Esophagus mucosa (tissue), 1 donor: ENCODE results near the gene NDUFB2. TPM values are rescaled to one million over a fixed set of nuclear protein-coding genes. Genes with fewer than 3 reads are reported as not detected.
A peak's percentile ranks its signal among the peaks of the same experiment; 100 is the strongest.
"Not testable (repeated sequence)": the region's sequence is repeated elsewhere in the genome, so short reads cannot be mapped to it uniquely, and the experiment has no call there.

Source experiments
- ATAC-seq: fragments of 200-7000 bp; cut with Tn5 transposase; one replicate; pipeline ENCODE4 v1.9.1; 2020
- total RNA-seq: library from RNA; stranded (reverse); gene quantifications from one replicate; pipeline ENCODE4 v1.2.4, GENCODE V29; 2023
- donor health status: DM: yes; HTN: yes; CAD: no.

The NDUFB2 gene
- total RNA-seq, 1 donor from 2014 or later = 181 TPM

- peak; percentile 65 for ATAC-seq
These were observed 24.0 kb upstream of the NDUFB2 start, which contains the start of gene ADCK2 for GRCh38 chr7:140672382-140673062. ADCK2 (plus strand) TSS chr7:140672945; CDS start chr7:140673331, 386 bp downstream.

GRCh38 chr7:140673063-140673773 lies 23.3 kb upstream of the NDUFB2 start:
- ATAC-seq = peak; percentile 63

GRCh38 chr7:140673774-140674155 lies 22.7 kb upstream of the NDUFB2 start:
- ATAC-seq = peak; percentile 7

- ATAC-seq = peak; percentile 5
These were observed 22.1 kb upstream of the NDUFB2 start for GRCh38 chr7:140674356-140674800.

- ATAC-seq = no peak
These were observed 21.4 kb upstream of the NDUFB2 start for GRCh38 chr7:140674899-140675701.

GRCh38 chr7:140675726-140676125 lies 20.8 kb upstream of the NDUFB2 start:
- ATAC-seq = no peak

GRCh38 chr7:140676306-140676705 lies 20.2 kb upstream of the NDUFB2 start:
- ATAC-seq = no peak

GRCh38 chr7:140676956-140677355 lies 19.6 kb upstream of the NDUFB2 start:
- not testable (repeated sequence) for ATAC-seq

GRCh38 chr7:140677496-140677895 lies 19.0 kb upstream of the NDUFB2 start:
- no peak for ATAC-seq

- ATAC-seq = no peak
These were observed 18.3 kb upstream of the NDUFB2 start for GRCh38 chr7:140678081-140678815.

- ATAC-seq = no peak
These were observed 17.7 kb upstream of the NDUFB2 start for GRCh38 chr7:140678816-140679130.

- ATAC-seq = no peak
These were observed 17.3 kb upstream of the NDUFB2 start for GRCh38 chr7:140679186-140679585.

GRCh38 chr7:140680886-140681285 lies 15.6 kb upstream of the NDUFB2 start:
- no peak for ATAC-seq

- no peak for ATAC-seq
These were observed 14.7 kb upstream of the NDUFB2 start for GRCh38 chr7:140681766-140682165.

GRCh38 chr7:140683657-140684056 lies 12.9 kb upstream of the NDUFB2 start:
- ATAC-seq = no peak

GRCh38 chr7:140684066-140684950 lies 12.2 kb upstream of the NDUFB2 start:
- ATAC-seq = peak; percentile 25

GRCh38 chr7:140685407-140686087 lies 11.0 kb upstream of the NDUFB2 start:
- ATAC-seq = no peak

GRCh38 chr7:140686921-140687320 lies 9.6 kb upstream of the NDUFB2 start:
- no peak for ATAC-seq

GRCh38 chr7:140688341-140688740 lies 8.2 kb upstream of the NDUFB2 start:
- ATAC-seq = no peak

GRCh38 chr7:140689199-140690152 lies 7.0 kb upstream of the NDUFB2 start:
- no peak for ATAC-seq
